ENCODE measurements around the gene SPOCK1. TPM values are rescaled to one million over a fixed set of nuclear protein-coding genes. Genes with fewer than 3 reads are reported as not detected.
A peak's percentile ranks its signal among the peaks of the same experiment; 100 is the strongest.
"Not testable (repeated sequence)": the region's sequence is repeated elsewhere in the genome, so short reads cannot be mapped to it uniquely, and the experiment has no call there.

The SPOCK1 gene
- 10 to 100 TPM in 2 of 4 donors, 1 to 10 TPM in 2; 8.9 to 11.3 (median 9.8) TPM for polyA plus RNA-seq (ENCODE audit: insufficient read length in 4 of 4)

DNA sequence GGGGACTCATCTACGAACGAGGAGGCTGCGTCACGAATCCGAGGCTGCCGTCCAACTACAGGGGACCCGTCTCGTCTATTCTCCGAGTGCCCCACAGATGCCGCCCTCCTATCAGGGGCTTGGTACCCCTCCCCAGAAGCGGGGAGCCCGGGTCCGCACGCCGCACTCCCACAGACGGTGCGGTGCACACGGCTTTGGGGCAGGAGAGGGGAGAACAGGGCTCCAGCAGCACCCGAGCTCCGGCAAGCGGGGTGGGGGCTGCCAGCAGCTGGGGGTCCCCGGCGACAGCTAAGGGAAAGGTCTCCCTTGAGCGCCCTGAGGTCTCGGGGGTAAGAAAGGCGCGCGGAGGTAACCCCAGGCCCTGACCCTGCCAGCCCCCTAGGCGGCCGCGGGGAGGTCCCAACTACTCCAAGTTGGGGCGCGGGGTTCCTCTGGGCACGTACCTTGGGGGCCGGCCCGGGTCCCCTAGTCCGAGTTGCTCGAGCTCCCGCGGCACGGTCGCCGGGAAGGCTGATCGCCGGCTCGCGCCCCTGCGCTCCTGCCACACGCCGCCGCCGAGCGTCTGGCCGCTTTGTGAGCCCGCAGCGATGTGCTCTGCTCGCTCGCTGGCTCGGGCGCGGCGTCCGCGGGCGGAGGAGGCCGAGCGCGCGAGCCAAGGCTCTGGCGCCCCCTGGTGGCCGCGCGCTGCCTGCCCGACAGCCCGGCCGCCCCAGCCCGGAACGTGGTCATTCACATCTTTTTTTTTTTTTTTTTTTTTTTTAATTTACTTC lies at the start of gene SPOCK1:
TSS of gene SPOCK1 (minus strand) at position 591 of the 770 bp plus-strand sequence.
- DNase-seq (ENCODE audit: low read depth in 4 of 4, low spot score in 3 of 4) = peak; percentile 53 to 63 (median 60)

DNA sequence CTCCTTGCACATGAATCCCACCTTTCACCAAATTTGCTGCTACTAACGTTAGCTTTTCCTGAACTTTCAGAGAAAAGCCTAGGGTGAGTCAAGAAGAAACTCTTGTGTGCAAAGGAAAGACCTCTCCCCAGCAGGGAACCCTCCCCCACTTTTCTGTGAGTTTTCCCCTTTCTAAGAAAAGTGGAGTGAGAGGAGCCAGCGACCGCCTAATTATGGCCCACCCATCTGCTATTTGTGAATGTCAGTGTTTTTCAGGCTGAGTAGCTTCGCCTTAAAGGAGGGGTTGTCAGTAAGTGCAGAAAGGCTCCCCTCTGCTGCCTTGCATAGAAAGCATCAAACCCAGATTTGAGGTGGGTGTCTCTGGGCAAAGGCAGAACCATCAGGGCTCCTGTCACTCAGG lies 46.8 kb upstream of the SPOCK1 start:
- DNase-seq (ENCODE audit: low read depth in 4 of 4, low spot score in 3 of 4) = no peak

DNA sequence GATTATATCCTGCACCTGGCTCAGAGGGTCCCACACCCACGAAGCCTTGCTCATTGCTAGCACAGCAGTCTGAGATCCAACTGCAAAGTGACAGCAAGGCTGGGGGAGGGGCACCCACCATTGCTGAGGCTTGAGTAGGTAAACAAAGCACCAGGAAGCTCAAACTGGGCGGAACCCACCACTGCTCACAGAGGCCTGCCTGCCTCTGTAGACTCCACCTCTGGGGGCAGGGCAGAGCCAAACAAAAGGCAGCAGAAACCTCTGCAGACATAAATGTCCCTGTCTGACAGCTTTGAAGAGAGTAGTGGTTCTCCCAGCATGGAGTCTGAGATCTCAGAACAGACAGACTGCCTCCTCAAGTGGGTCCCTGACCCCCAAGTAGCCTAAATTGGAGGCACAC lies 36.3 kb upstream of the SPOCK1 start:
- DNase-seq (ENCODE audit: low read depth in 4 of 4, low spot score in 3 of 4) = not testable (repeated sequence)

DNA sequence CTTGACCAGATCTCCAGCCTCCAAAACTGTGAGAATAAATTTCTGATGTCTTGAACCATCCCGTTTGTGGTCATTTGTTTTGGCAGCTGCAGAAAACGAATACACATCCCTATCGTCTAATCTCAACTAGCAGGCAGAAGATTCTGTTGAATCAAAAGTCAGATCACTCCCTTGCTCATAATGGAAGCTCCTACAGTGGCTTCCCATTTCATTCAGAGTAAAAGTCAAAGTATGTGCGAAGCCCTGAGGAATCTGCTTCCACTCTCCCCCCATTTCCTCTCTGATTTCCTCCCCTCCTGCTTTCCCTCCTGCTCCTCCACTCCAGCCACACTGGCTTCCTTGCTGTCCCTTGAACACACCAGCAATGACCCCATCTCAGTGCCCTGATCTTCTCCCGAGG lies 34.8 kb upstream of the SPOCK1 start:
- DNase-seq (ENCODE audit: low read depth in 4 of 4, low spot score in 3 of 4) = no peak

DNA sequence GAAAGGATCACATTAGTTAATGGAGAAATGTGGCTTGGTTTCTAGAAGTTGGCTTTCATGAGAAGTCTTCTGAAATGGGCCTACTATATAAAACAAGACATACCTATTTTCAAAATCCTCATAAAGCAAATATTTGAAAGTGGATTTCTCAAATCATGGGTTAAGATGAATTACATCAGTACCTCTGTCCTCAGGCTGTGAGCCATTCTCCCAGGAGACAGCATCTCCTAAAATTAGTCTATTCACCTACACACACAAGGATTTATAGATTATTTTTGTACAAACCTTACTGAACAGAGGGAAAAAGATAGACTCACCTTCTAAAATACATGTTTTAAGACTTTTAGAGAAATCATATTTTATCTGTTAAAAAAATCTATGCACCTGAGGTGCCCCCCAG lies 32.1 kb upstream of the SPOCK1 start:
- no peak for DNase-seq (ENCODE audit: low read depth in 4 of 4, low spot score in 3 of 4)

DNA sequence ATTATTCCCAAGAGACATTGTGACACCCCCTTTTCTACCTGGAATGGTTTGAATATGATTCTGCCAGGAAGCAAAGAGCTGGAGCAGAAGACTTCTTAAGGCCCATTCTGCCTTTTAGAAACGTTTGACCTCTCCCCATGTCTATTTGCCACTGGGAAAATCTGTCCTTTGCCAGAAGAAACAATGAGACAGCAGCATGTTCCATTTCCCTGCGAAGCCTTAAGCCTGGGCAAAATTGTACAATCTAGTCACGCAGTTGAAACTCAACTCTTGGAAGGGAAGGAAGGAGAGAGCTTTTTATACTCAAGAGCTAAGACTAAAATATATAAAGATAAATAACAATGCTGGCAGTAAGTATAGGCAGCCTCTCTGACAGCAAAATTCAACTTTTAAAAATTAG lies 22.1 kb upstream of the SPOCK1 start:
- no peak for DNase-seq (ENCODE audit: low read depth in 4 of 4, low spot score in 3 of 4)

DNA sequence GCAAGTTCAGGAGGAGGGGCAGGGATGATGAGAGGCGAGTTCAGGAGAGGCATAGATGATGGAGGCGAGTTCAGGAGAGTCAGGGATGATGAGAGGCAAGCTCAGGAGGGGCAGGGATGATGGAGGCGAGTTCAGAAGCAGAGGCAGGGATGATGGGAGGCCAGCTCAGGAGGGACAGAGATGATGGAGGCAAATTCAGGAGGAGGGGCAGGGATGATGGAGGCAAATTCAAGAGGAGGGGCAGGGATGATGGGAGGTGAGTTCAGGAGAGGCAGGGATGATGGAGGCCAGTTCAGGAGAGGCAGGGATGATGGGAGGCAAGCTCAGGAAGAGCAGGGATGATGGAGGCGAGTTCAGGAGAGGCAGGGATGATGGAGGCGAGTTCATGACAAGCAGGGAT lies 17.8 kb upstream of the SPOCK1 start:
- no peak for DNase-seq (ENCODE audit: low read depth in 4 of 4, low spot score in 3 of 4)

DNA sequence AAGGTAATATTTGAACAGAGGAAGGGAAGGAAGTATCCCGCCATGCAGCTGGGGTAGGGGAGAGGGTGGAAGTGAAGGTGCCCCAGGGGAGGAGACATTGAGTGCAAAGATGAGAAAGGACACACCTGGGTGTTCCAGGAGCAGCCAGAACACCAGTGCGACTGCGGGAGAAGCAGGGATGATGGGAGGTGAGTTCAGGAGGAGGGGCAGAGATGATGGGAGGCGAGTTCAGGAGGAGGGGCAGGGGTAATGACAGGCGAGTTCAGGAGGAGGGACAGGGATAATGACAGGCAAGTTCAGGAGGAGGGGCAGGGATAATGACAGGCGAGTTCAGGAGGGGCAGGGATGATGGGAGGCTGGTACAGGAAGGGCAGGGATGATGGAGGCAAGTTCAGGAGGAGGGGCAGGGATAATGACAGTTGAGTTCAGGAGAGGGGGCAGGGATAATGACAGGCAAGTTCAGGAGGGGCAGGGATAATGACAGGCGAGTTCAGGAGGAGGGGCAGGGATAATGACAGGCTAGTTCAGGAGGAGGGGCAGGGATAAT lies 17.2 kb upstream of the SPOCK1 start:
- no peak for DNase-seq (ENCODE audit: low read depth in 4 of 4, low spot score in 3 of 4)

DNA sequence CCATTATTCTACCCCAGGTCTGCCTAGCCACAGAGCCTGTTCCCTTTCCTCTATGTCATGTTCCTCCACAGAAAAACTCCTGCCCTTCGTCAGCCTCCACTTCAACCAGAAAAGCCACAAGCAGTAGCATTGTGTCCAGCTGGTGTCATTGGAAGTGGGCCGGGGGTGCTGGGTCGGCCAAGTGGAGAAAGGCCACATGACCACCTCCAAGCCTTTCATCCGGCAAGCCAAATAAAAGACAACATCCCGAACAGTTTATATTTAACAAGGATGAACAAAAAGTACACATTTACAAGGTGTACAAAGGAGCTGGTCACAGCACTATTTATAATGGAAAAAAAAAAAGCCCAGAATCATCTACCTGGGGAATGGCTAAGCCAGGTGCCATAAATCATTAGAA lies 16.1 kb upstream of the SPOCK1 start:
- no peak for DNase-seq (ENCODE audit: low read depth in 4 of 4, low spot score in 3 of 4)

DNA sequence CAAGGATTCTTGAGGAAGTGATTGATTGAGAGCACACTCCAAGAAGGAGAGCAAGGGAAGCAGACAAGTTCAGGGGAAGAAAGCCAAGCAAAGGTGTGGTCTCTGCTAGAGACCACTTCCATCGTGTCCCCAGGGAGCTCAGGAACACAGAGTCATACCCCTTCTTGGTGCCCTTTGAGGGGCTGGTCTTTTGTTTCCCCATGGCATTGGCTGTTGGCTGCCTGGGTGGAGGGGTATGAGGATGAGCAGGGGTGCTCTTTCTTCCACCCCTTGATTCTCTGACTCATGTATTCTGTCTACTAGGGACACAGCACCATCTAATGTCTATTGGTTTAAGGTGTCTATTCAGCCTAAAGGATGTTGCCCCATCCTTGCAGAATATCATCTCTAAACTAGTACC lies 11.5 kb upstream of the SPOCK1 start:
- no peak for DNase-seq (ENCODE audit: low read depth in 4 of 4, low spot score in 3 of 4)

DNA sequence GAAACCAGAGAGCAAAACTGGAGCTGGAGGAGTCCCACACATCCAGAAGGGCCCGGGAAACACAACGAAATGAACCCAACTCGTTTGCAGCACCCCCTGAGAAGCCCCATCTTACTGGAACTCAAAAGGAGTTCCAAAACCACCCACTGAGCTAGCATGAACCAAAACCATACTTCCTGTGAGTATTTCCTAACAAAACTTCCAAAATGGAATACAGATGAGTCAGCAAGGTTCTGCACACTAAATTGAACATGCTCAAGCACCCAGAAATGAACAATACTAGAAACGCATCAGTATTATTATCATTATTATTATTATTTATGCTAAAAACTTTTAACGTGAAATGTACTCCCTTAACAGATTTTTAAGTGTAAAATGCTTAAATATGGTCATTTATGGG lies 8.0 kb upstream of the SPOCK1 start:
- DNase-seq (ENCODE audit: low read depth in 4 of 4, low spot score in 3 of 4) = no peak

DNA sequence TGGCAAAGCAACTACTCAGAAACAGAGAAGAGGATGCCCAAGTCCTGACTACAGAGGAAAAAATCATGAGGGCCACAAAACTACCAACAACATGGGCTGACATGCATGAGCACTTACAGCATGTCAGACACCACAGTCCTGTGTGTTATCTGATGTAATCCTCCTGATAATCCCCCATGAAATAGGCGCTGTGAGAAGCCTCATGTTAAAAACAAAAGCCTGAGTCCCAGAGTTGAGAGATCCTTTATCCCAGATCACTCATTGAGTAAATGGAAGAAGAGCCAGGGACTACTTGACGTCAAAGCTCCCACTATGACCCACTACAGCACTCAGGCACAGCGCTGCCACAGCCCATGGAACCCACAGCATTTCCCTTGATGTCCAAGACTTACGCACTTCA lies 7.2 kb upstream of the SPOCK1 start:
- no peak for DNase-seq (ENCODE audit: low read depth in 4 of 4, low spot score in 3 of 4)

DNA sequence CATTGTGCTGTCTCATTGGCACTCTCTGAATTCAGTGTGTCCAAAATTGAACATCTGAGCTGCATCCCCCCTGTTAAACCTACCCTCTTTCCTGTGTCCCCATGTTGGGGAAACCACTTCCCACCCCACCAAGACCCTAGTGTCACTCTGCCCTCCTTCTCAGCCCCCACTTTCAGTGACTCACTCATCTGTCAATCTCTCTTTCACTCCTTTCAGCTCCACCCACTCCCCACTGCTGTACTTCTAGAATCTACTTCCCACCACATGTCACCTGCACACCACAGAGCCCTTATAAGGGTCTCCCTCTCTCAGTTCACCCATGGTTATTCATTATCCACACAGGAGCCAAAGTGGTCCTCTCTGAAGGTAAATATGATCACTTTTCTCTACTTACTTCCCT lies 5.8 kb upstream of the SPOCK1 start:
- no peak for DNase-seq (ENCODE audit: low read depth in 4 of 4, low spot score in 3 of 4)

DNA sequence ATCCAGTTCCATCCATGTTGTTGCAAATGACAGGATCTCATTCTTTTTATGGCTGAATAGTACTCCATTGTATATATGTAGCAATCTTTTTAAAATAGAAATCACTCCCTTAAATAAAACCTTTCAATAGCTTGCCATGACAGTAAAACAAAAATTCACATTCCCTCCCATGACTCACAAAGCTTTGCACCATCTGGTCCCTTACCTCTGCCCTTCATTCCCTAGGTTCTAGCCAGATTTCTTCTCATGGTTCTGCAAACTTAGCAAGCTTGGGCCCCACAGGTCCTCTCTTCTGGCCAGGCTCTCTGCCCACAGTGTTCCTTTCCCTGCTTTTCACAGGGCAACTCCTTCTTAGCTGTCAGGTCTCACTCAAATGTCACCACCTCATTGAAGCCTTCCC lies 4.3 kb upstream of the SPOCK1 start:
- no peak for DNase-seq (ENCODE audit: low read depth in 4 of 4, low spot score in 3 of 4)

DNA sequence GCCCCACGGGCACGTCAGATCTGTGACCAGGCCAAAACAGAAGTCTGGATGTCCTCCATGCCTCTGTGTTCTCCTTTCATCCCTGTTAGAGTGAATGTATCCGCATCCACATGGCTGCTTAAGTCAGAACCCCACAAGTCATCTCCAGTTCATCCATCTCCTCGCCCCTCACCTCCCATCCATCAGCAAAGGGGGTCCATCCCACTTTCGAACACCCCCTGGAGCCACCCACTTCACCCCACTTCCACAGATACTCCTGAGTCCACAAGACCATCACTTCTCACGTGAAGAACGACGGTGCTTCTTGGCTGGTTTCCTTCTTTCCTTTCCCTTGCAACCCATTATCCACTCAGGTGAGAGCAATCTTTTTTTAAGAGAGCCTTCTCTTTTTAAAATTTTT lies 3.5 kb upstream of the SPOCK1 start:
- no peak for DNase-seq (ENCODE audit: low read depth in 4 of 4, low spot score in 3 of 4)

DNA sequence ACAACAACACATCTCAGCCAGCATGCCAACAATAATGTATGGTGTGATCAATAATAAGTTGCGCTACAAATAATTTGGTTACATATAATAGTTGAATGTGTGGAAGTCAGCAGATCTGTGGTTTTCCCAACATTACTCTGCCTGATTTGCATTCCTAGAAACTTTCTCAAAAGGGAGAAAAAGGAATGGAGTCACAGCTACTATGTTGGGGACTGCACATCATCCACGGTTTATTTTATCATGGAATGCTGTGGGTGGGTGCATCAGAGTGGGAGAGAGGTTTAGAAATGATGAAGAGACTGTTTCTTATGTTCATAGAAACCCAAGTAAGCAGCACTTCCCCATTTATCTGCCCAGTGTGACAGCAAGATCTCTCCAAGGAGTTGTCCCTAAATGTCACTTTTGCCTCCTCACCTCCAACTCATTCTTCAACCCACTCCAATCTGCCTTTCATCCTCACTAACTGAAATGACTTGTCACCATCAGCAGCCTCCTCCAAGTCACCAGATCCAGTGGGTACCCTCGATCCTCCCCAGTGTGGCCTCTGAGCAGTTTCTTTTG lies 2.8 kb upstream of the SPOCK1 start:
- DNase-seq (ENCODE audit: low read depth in 4 of 4, low spot score in 3 of 4) = no peak

DNA sequence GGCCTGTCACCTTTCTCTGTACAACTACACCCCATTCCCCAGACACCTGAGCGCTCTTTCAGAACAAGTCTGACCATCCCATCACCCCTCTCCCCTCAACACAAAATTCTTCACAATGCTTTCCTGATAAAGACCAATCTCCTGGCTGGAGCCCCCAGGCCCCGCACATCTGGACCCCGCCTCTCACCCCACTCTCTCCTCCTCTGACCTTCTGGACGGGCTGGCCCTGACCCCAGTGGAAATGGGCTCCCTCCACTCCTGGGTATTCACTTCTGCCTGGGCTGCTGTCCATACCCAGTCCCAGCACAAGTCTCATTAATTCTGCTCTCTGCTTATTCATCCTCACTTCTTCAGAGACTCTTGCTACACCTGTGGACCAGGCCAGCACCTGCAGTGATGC lies 2.1 kb upstream of the SPOCK1 start:
- DNase-seq (ENCODE audit: low read depth in 4 of 4, low spot score in 3 of 4) = no peak

DNA sequence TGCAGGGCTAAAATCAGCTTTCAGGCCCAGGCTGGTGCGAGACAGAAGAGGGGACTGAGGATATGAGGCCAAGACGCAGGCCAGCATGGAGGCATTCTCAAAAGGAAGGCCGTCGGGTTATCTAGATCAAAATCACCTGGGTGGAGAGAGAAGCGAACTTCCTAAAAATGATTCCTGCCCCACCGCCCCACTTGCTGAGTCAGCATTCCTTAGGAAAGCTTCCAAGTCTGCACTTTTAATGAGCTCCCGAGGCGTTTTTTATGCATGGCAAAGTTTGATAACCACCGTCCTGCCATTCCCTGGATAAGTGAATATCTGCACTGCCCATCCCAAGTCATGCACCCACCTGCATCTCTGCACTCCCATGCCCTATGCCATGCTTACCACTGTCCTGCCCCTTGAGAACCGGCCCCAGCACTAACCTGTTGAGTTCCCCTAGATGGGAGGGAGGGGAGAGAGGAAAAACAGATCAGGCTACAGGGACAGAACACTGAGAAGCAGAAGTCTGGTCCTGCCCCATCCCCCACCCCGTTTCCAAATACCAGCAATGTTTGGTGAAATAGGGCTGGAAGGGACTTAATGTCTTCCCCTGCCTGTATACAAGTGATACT lies 1.6 kb upstream of the SPOCK1 start:
- no peak for DNase-seq (ENCODE audit: low read depth in 4 of 4, low spot score in 3 of 4)

DNA sequence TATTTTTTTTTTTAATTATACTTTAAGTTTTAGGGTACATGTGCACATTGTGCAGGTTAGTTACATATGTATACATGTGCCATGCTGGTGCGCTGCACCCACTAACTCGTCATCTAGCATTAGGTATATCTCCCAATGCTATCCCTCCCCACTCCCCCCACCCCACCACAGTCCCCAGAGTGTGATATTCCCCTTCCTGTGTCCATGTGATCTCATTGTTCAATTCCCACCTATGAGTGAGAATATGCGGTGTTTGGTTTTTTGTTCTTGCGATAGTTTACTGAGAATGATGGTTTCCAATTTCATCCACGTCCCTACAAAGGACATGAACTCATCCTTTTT lies 351 bp upstream of the SPOCK1 start:
- DNase-seq (ENCODE audit: low read depth in 4 of 4, low spot score in 3 of 4) = not testable (repeated sequence)

DNA sequence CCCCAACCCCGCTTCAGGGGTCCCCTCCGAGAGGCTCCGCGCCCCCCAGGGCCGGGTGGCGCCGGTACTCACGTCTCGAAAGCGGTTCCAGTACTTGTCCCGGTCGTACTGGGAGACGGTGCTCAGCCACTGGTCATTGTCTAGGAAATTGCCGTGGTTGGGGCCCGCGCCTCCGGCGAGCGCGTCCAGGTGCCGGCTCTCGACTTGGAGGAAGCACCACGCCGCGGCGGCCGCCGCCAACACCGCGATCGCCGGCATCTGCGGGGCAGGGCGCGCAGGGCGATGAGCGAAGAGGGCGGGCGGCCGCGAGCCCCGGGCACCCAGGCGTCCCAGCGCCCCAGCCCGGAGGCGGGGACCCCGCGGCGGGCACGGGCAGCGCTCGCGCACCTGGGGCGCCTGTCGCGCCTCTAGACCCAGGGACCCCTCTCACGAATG lies 808 bp downstream of the SPOCK1 start:
- DNase-seq (ENCODE audit: low read depth in 4 of 4, low spot score in 3 of 4) = no peak

DNA sequence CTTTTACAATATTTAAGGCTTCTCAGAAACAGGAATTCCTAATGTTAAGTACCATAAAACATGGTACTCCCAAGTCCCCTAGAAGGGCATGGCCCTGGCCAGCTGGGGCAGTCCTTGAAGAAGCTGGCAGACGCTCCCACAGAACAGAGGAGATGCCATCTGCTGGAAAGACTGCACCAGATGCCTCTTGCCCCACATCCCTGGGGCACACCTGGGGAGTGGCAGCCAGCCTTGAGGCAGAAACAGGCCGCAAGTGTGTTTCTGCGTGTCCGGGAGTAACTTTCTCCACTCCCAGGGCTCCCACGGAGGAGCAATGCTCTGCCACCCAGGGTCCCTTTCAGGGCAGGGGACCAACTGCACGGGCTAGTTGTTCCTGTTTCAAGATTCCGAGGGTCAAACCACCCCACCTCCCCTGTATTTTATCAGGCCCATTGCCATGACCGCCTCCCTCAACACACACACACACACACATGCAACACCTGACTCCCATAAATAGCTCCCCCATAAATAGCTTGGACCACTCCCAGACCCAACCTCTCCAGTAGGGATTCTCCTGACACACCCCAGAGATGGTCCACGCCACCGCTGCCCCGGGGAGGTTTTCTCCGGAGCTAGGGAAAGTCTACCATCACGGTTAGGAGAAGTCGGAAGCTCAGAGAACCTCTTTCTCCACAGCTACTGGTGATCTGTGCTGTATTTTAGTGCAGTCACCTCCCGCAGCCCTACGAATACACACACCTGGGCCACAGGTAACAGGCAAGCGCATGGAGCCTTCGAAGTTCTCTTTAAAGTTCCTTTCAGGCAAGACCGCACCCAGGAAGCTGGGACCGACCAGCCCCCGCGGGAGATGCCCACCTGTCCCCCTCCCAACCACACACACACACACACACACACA lies 1.5 kb downstream of the SPOCK1 start:
- DNase-seq (ENCODE audit: low read depth in 4 of 4, low spot score in 3 of 4) = no peak
